OCI-LY3 (cell line): Measurements from ENCODE around the gene KIF20B.

Source experiments
- EZH2phosphoT487 ChIP-seq: fragments of 200-600 bp; shearing (Covaris generic); IDR thresholded peaks from 2 replicates; pipeline ENCODE4 v1.6.1; 2018; ENCODE audit warnings: antibody characterized with exemption, mixed run types, low read depth
- TF ChIP-seq, protein P1 (sequence below): fragments of 200-600, 300-600 bp; sonication (generic); IDR thresholded peaks from 2 replicates; pipeline ENCODE4 v1.5.1; 2014; ENCODE audit warnings: antibody characterized with exemption, low read length, low read depth

DNA sequence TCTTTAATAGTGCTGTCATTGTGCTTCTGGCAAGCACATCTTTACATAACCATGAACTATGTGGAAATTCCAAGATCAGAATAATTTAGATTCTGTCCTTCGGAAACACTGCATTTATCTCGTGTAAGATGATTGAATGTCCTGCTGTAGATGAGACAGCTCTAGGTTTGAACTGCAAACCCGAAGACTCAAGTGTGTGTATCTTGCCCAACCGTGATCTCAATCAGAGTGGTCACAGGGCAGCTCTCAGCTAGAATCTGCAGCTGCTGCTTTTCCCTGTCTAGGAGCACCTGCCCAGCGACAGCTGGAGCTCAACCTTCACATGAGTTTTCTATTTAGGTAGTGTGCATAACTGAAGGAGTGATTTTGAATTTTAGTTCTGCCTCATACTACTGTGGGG lies 17.5 kb upstream of the KIF20B start:
- TF ChIP-seq, protein P1, sequence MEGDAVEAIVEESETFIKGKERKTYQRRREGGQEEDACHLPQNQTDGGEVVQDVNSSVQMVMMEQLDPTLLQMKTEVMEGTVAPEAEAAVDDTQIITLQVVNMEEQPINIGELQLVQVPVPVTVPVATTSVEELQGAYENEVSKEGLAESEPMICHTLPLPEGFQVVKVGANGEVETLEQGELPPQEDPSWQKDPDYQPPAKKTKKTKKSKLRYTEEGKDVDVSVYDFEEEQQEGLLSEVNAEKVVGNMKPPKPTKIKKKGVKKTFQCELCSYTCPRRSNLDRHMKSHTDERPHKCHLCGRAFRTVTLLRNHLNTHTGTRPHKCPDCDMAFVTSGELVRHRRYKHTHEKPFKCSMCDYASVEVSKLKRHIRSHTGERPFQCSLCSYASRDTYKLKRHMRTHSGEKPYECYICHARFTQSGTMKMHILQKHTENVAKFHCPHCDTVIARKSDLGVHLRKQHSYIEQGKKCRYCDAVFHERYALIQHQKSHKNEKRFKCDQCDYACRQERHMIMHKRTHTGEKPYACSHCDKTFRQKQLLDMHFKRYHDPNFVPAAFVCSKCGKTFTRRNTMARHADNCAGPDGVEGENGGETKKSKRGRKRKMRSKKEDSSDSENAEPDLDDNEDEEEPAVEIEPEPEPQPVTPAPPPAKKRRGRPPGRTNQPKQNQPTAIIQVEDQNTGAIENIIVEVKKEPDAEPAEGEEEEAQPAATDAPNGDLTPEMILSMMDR = no peak
- no peak for TF ChIP-seq EZH2phosphoT487
